HG02840 (cell line): Measurements from ENCODE around the gene BBLN.
"Not testable (repeated sequence)": the region's sequence is repeated elsewhere in the genome, so short reads cannot be mapped to it uniquely, and the experiment has no call there.

Experiments
- ATAC-seq: cut with Tn5 transposase; IDR thresholded peaks from one replicate; pipeline ENCODE4 v1.9.1; 2021; ENCODE audit warnings: mild to moderate bottlenecking, moderate library complexity, moderate number of reproducible peaks; ENCODE audit not compliant: unreplicated experiment, low FRiP score

BBLN gene

GRCh38 chr9:128161215-128161902, 1.3 kb downstream of the BBLN start:
- no peak for ATAC-seq

GRCh38 chr9:128162215-128163026, 2.4 kb downstream of the BBLN start:
- no peak for ATAC-seq

- ATAC-seq = no peak
Observed at GRCh38 chr9:128163027-128163515, 3.0 kb downstream of the BBLN start.

GRCh38 chr9:128163523-128164306, 3.6 kb downstream of the BBLN start:
- ATAC-seq = no peak

- ATAC-seq = no peak
Observed at GRCh38 chr9:128164307-128164885, 4.3 kb downstream of the BBLN start.

GRCh38 chr9:128166169-128166568, 6.1 kb downstream of the BBLN start:
- no peak for ATAC-seq

- ATAC-seq = no peak
Observed at GRCh38 chr9:128167209-128167608, 7.1 kb downstream of the BBLN start.

GRCh38 chr9:128168731-128169308, 8.8 kb downstream of the BBLN start:
- ATAC-seq = no peak

GRCh38 chr9:128169492-128169891, 9.4 kb downstream of the BBLN start:
- no peak for ATAC-seq

- no peak for ATAC-seq
Observed at GRCh38 chr9:128169925-128170324, 9.9 kb downstream of the BBLN start.

- ATAC-seq = no peak
Observed at GRCh38 chr9:128174062-128174461, 14.0 kb downstream of the BBLN start.

- ATAC-seq = no peak
Observed at GRCh38 chr9:128175102-128175563, 15.1 kb downstream of the BBLN start.

GRCh38 chr9:128175726-128176125, 15.7 kb downstream of the BBLN start:
- ATAC-seq = no peak

- ATAC-seq = no peak
Observed at GRCh38 chr9:128178806-128179431, 18.9 kb downstream of the BBLN start.

GRCh38 chr9:128180001-128180400, 19.9 kb downstream of the BBLN start:
- no peak for ATAC-seq

- no peak for ATAC-seq
Observed at GRCh38 chr9:128180447-128180846, 20.4 kb downstream of the BBLN start.

GRCh38 chr9:128181480-128181879, 21.4 kb downstream of the BBLN start:
- ATAC-seq = not testable (repeated sequence)

GRCh38 chr9:128182893-128183588, 23.0 kb downstream of the BBLN start:
- ATAC-seq = no peak
